ENCODE data around the gene OR8G1.
"Not testable (repeated sequence)": the region's sequence is repeated elsewhere in the genome, so short reads cannot be mapped to it uniquely, and the experiment has no call there.

DNA sequence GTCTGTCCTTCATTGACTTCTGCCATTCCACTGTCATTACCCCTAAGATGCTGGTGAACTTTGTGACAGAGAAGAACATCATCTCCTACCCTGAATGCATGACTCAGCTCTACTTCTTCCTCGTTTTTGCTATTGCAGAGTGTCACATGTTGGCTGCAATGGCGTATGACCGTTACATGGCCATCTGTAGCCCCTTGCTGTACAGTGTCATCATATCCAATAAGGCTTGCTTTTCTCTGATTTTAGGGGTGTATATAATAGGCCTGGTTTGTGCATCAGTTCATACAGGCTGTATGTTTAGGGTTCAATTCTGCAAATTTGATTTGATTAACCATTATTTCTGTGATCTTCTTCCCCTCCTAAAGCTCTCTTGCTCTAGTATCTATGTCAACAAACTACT is 9.0 kb downstream of the OR8G1 start:
- TF ChIP-seq, protein P1, sequence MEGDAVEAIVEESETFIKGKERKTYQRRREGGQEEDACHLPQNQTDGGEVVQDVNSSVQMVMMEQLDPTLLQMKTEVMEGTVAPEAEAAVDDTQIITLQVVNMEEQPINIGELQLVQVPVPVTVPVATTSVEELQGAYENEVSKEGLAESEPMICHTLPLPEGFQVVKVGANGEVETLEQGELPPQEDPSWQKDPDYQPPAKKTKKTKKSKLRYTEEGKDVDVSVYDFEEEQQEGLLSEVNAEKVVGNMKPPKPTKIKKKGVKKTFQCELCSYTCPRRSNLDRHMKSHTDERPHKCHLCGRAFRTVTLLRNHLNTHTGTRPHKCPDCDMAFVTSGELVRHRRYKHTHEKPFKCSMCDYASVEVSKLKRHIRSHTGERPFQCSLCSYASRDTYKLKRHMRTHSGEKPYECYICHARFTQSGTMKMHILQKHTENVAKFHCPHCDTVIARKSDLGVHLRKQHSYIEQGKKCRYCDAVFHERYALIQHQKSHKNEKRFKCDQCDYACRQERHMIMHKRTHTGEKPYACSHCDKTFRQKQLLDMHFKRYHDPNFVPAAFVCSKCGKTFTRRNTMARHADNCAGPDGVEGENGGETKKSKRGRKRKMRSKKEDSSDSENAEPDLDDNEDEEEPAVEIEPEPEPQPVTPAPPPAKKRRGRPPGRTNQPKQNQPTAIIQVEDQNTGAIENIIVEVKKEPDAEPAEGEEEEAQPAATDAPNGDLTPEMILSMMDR (IDR thresholded peaks at IDR 0.05), result not testable (repeated sequence)
- TF ChIP-seq POLR2A (IDR thresholded peaks at IDR 0.05); POLR2AphosphoS5 (IDR thresholded peaks at IDR 0.05; ENCODE audit: insufficient read depth in 1 of 2, low read depth in 1 of 2): not testable (repeated sequence)

Measured in vagina (tissue), 2 donors.